ENCODE results near the gene GLE1.
A peak's percentile ranks its signal among the peaks of the same experiment; 100 is the strongest.

The GLE1 gene

DNA sequence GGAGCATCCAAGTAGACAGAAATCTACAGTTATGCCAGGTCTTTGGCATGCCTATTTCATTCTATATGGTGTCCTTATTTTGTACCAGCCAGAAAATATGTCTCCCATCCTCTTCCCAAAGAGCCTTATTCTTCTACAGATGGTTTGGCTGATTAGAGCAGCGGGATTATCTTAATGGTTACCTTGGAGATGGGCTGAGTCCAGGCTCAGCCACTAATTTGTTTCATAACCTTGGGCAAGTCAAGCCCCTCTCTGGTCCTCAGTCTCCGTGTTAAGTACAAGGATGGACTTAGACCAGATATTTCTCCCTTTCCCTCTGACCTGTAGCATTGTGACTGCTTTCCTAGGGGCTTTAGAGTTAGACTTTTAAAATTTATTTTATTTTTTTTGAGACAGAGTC lies 11.1 kb upstream of the GLE1 start (continued):
- TF ChIP-seq ZNF830 (tag by site-specific recombination; IDR thresholded peaks at IDR 0.05; ENCODE audit: low read depth) (no peak), ZNF324 (tag by site-specific recombination; IDR thresholded peaks at IDR 0.05) (no peak)
- TF ChIP-seq, protein P1, sequence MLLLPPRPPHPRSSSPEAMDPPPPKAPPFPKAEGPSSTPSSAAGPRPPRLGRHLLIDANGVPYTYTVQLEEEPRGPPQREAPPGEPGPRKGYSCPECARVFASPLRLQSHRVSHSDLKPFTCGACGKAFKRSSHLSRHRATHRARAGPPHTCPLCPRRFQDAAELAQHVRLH (tag by site-specific recombination; IDR thresholded peaks at IDR 0.05), result no peak

DNA sequence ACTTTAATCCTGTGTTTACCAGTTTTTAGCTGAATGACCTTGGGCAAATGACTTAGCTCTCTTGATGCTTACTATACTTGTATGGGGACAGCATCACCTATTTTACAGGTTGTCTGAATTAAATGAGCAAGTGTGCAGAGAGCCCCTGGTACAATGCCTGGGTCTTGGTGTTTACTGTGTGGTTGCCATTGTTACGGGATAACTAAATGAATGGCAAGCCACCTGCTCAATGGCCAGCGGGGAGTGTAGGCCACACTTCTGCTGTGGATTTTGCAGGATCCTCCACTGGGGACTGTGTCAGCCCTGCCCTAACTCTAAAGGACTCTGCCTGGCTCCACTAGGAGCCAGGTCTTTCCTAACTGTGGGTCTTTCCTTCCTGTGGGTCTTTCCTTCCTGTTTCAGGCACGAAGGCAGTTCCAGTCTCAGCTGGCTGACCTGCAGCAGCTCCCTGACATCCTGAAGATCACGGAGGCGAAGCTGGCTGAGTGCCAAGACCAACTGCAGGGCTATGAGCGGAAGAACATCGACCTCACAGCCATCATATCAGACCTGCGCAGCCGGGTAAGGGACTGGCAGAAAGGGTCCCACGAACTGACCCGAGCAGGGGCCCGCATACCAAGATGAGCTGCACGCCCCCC lies 10.3 kb upstream of the GLE1 start:
- H3K4me1 ChIP-seq (ENCODE audit: control insufficient read depth, insufficient read depth, low read length), result no peaks in the 10 kb centered on the region
- ChIA-PET POLR2A (interaction anchor here (0.6 to 1.4 kb wide), 3 partner anchors 11 to 206 kb away, joined by 3 to 6 read pairs (median 4); partner anchors contain the start of genes GLE1 and SPTAN1), CTCF (interaction anchor here (0.7 to 1.3 kb wide), 3 partner anchors 9 to 74 kb away, joined by 3 read pairs; no protein-coding TSS in a partner anchor)
- H3K9me3 ChIP-seq (ENCODE audit: control insufficient read depth, insufficient read depth, low read depth, low read length), result no peaks in the 10 kb centered on the region
- TF ChIP-seq ZNF202 (tag by site-specific recombination; IDR thresholded peaks at IDR 0.05; ENCODE audit: borderline replicate concordance) (no peak), GLIS1 (tag by site-specific recombination; IDR thresholded peaks at IDR 0.05) (0 out of 2 replicates have a peak, but pooled peaks have one; percentile 35), ZNF660 (tag by site-specific recombination; IDR thresholded peaks at IDR 0.05) (peak; percentile 66; the same call in 1 of the 2 replicates), ZNF544 (tag by site-specific recombination; IDR thresholded peaks at IDR 0.05) (0 out of 2 replicates have a peak, but pooled peaks have one; percentile 51), ZBTB17 (tag by site-specific recombination; IDR thresholded peaks at IDR 0.05) (peak; percentile 72)
- TF ChIP-seq, protein P2, sequence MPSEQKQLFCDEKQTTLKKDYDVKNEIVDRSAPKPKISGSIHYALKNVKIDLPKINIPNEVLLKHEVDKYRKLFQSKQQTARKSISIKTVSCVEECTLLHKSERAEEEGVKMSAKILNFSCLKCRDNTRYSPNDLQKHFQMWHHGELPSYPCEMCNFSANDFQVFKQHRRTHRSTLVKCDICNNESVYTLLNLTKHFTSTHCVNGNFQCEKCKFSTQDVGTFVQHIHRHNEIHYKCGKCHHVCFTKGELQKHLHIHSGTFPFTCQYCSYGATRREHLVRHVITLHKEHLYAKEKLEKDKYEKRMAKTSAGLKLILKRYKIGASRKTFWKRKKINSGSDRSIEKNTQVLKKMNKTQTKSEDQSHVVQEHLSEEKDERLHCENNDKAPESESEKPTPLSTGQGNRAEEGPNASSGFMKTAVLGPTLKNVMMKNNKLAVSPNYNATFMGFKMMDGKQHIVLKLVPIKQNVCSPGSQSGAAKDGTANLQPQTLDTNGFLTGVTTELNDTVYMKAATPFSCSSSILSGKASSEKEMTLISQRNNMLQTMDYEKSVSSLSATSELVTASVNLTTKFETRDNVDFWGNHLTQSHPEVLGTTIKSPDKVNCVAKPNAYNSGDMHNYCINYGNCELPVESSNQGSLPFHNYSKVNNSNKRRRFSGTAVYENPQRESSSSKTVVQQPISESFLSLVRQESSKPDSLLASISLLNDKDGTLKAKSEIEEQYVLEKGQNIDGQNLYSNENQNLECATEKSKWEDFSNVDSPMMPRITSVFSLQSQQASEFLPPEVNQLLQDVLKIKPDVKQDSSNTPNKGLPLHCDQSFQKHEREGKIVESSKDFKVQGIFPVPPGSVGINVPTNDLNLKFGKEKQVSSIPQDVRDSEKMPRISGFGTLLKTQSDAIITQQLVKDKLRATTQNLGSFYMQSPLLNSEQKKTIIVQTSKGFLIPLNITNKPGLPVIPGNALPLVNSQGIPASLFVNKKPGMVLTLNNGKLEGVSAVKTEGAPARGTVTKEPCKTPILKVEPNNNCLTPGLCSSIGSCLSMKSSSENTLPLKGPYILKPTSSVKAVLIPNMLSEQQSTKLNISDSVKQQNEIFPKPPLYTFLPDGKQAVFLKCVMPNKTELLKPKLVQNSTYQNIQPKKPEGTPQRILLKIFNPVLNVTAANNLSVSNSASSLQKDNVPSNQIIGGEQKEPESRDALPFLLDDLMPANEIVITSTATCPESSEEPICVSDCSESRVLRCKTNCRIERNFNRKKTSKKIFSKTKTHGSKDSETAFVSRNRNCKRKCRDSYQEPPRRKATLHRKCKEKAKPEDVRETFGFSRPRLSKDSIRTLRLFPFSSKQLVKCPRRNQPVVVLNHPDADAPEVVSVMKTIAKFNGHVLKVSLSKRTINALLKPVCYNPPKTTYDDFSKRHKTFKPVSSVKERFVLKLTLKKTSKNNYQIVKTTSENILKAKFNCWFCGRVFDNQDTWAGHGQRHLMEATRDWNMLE (tag by site-specific recombination; conservative IDR thresholded peaks at IDR 0.05; ENCODE audit: low read depth), result no peak
- peaks cover 12 to 86% of the 10 kb centered on the region in 2 experiments for H3K36me3 ChIP-seq (ENCODE audit: control insufficient read depth in 2 of 2, insufficient read depth in 1 of 2, low read length in 2 of 2)
- H3K4me3 ChIP-seq (ENCODE audit: low read depth, low read length), result no peak overlapping the region
- H3K27ac ChIP-seq (ENCODE audit: extremely low read depth, low read depth, low read length), result no peak overlapping the region

DNA sequence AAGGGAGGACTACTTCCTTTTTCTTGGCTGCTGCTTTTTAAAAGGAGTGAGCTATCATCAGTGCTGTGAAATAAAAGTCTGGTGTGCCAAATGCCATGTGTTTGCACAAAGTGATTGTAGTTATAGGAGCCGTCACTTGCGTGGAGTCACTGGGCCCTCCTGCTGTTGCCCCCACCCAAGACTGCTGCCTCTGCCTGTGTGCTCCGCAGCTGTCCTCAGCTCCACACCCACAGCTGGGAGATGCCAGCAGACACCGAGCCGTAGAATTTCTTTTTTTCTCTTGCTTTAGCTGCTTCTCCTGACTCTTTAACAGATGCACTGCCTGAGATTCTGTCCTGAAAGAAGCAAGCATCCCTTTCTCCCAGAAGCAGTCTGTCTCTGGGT lies 9.8 kb upstream of the GLE1 start:
- Histone ChIP-seq H3K36me3 (ENCODE audit: control insufficient read depth in 2 of 2, insufficient read depth in 1 of 2, low read length in 2 of 2) (peaks cover 13 to 86% of the 10 kb centered on the region in 2 experiments), H3K4me1 (ENCODE audit: control insufficient read depth, insufficient read depth, low read length) (no peaks in the 10 kb centered on the region), H3K9me3 (ENCODE audit: control insufficient read depth, insufficient read depth, low read depth, low read length) (no peaks in the 10 kb centered on the region), H3K4me3 (ENCODE audit: low read depth, low read length) (no peak overlapping the region), H3K27ac (ENCODE audit: extremely low read depth, low read depth, low read length) (no peak overlapping the region)
- TF ChIP-seq GLIS1 (tag by site-specific recombination; IDR thresholded peaks at IDR 0.05), result 0 out of 2 replicates have a peak, but pooled peaks have one; percentile 1
- TF ChIP-seq ZIC2 (tag by site-specific recombination; IDR thresholded peaks at IDR 0.05), result peak; percentile 17; the same call in 1 of the 2 replicates
- no peak for TF ChIP-seq ZNF701 (tag by site-specific recombination; IDR thresholded peaks at IDR 0.05)
- CTCF ChIA-PET, result interaction anchor here (0.7 to 1.3 kb wide), 4 partner anchors 9 to 75 kb away, joined by 3 read pairs; no protein-coding TSS in a partner anchor
- POLR2A ChIA-PET, result interaction anchor here (0.6 to 1.4 kb wide), 2 partner anchors 10 to 57 kb away, joined by 3 to 6 read pairs; partner anchors contain the start of genes GLE1 and SPTAN1

DNA sequence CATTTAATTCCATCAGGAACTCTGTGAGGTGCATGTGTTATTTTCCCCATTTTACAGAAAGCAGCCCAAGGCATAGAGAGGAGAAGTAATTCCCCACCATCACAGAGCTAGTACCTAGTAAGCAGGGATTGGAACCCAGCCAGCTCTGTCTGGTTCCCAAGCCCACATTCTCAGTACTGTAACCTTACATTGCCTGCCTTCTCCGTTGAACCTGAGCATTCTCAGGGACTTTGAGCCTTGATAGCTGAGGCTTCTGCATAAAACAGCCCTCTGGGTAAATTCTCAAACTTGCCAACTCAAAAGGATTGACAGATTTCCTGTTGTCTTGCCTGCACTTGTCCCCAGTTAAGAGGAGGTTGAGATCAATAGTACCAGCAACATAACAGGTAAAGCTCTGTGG lies 9.2 kb upstream of the GLE1 start:
- Histone ChIP-seq H3K4me3 (ENCODE audit: low read depth, low read length) (no peak overlapping the region), H3K9me3 (ENCODE audit: control insufficient read depth, insufficient read depth, low read depth, low read length) (no peaks in the 10 kb centered on the region), H3K27ac (ENCODE audit: extremely low read depth, low read depth, low read length) (no peak overlapping the region), H3K36me3 (ENCODE audit: control insufficient read depth in 2 of 2, insufficient read depth in 1 of 2, low read length in 2 of 2) (peaks cover 10 to 86% of the 10 kb centered on the region in 2 experiments), H3K4me1 (ENCODE audit: control insufficient read depth, insufficient read depth, low read length) (no peaks in the 10 kb centered on the region)
- ChIA-PET CTCF (interaction anchor here (0.5 to 1.3 kb wide), 3 partner anchors 10 to 57 kb away, joined by 3 read pairs; no protein-coding TSS in a partner anchor), POLR2A (interaction anchor here (0.6 to 1.4 kb wide), 2 partner anchors 9 to 57 kb away, joined by 3 to 6 read pairs; partner anchors contain the start of genes GLE1 and SPTAN1)
- TF ChIP-seq, protein P3, sequence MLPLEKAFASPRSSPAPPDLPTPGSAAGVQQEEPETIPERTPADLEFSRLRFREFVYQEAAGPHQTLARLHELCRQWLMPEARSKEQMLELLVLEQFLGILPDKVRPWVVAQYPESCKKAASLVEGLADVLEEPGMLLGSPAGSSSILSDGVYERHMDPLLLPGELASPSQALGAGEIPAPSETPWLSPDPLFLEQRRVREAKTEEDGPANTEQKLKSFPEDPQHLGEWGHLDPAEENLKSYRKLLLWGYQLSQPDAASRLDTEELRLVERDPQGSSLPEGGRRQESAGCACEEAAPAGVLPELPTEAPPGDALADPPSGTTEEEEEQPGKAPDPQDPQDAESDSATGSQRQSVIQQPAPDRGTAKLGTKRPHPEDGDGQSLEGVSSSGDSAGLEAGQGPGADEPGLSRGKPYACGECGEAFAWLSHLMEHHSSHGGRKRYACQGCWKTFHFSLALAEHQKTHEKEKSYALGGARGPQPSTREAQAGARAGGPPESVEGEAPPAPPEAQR (tag by site-specific recombination; IDR thresholded peaks at IDR 0.05), result no peak
- TF ChIP-seq ZNF473 (tag by site-specific recombination; IDR thresholded peaks at IDR 0.05) (no peak), ZNF571 (tag by site-specific recombination; IDR thresholded peaks at IDR 0.05) (no peak), ZNF416 (tag by site-specific recombination; IDR thresholded peaks at IDR 0.05) (no peak)

All from HEK293 (cell line).